Neural cell (in vitro differentiated cells): Measurements from ENCODE around the gene CEACAM19. TPM values are rescaled to one million over a fixed set of nuclear protein-coding genes. Genes with fewer than 3 reads are reported as not detected.

Source experiments
- H2AFZ ChIP-seq: fragments of 200-600, 300-800 bp; sonication (generic), shearing (Covaris generic); 2 replicates; pipeline ENCODE4 v1.6.0; 2014; ENCODE audit warnings: low read depth, mild to moderate bottlenecking, antibody characterized with exemption, low read length, moderate library complexity
- H3F3A ChIP-seq: fragments of 200-600 bp; shearing (Covaris generic); 2 replicates; pipeline ENCODE4 v1.6.1; 2016; ENCODE audit warnings: mild to moderate bottlenecking, moderate library complexity, mixed read lengths, antibody characterized with exemption, low read length; ENCODE audit not compliant: insufficient read depth, poor library complexity, severe bottlenecking
- H3K27ac ChIP-seq: fragments of 200-600, 300-800 bp; sonication (generic), shearing (Covaris generic); 2 replicates; pipeline ENCODE4 v1.5.1; 2014; ENCODE audit warnings: mild to moderate bottlenecking, low read length, moderate library complexity
- H3K27me3 ChIP-seq: fragments of 300-800, 200-600 bp; sonication (generic), shearing (Covaris generic); 2 replicates; pipeline ENCODE4 v1.6.0; 2014; ENCODE audit warnings: mild to moderate bottlenecking, low read depth, low read length, moderate library complexity; ENCODE audit not compliant: insufficient read depth
- H3K36me3 ChIP-seq: fragments of 300-800, 200-600 bp; sonication (generic), shearing (Covaris generic); 2 replicates; pipeline ENCODE4 v1.5.1; 2014; ENCODE audit warnings: mild to moderate bottlenecking, antibody characterized with exemption, low read length, moderate library complexity; ENCODE audit not compliant: insufficient read depth
- H3K4me2 ChIP-seq: fragments of 300-800, 200-600 bp; sonication (generic), shearing (Covaris generic); 2 replicates; pipeline ENCODE4 v1.6.0; 2014; ENCODE audit warnings: mild to moderate bottlenecking, low read length
- H3K4me3 ChIP-seq: fragments of 300-800, 200-600 bp; sonication (generic), shearing (Covaris generic); 2 replicates; pipeline ENCODE4 v1.5.1; 2014; ENCODE audit warnings: mild to moderate bottlenecking, low read length, moderate library complexity
- H3K79me2 ChIP-seq: fragments of 200-600 bp; shearing (Covaris generic); replicated peaks from 2 replicates; pipeline ENCODE4 v1.6.0; 2014; ENCODE audit warnings: mild to moderate bottlenecking, low read length, moderate library complexity; ENCODE audit not compliant: insufficient read depth
- H3K9ac ChIP-seq: fragments of 300-800, 200-600 bp; sonication (generic), shearing (Covaris generic); 2 replicates; pipeline ENCODE4 v1.6.1; 2016; ENCODE audit warnings: mild to moderate bottlenecking, low read length, mixed read lengths
- H3K9me2 ChIP-seq: fragments of 200-600 bp; shearing (Covaris generic); 2 replicates; pipeline ENCODE4 v1.6.1; 2016; ENCODE audit warnings: mild to moderate bottlenecking, low read length, mixed read lengths; ENCODE audit not compliant: insufficient read depth
- H3K9me3 ChIP-seq: fragments of 200-600, 300-800 bp; sonication (generic), shearing (Covaris generic); 2 replicates; pipeline ENCODE4 v1.6.1; 2016; ENCODE audit warnings: mild to moderate bottlenecking, mixed run types, low read length, moderate library complexity, mixed read lengths
- H4K20me1 ChIP-seq: fragments of 200-600 bp; shearing (Covaris generic); 2 replicates; pipeline ENCODE4 v1.6.1; 2016; ENCODE audit warnings: mild to moderate bottlenecking, mixed run types; ENCODE audit not compliant: insufficient read depth
- CTCF ChIP-seq: fragments of 450-650 bp; IDR thresholded peaks from 2 replicates; pipeline ENCODE4 v1.5.1; 2014; ENCODE audit warnings: antibody characterized with exemption, mild to moderate bottlenecking, moderate library complexity; ENCODE audit not compliant: poor library complexity, severe bottlenecking
- EP300 ChIP-seq: fragments of 450-650 bp; conservative IDR thresholded peaks from 2 replicates; pipeline ENCODE4 v1.6.1; 2014; ENCODE audit warnings: antibody characterized with exemption, mild to moderate bottlenecking, moderate library complexity; ENCODE audit not compliant: poor library complexity, severe bottlenecking
- EZH2 ChIP-seq: fragments of 200-600, 300-800 bp; shearing (Covaris generic), sonication (generic); IDR thresholded peaks from 2 replicates; pipeline ENCODE4 v1.6.1; 2014; ENCODE audit warnings: antibody characterized with exemption, low read length, borderline replicate concordance, mild to moderate bottlenecking; ENCODE audit not compliant: insufficient read depth, poor library complexity, severe bottlenecking
- MXI1 ChIP-seq: fragments of 450-650 bp; conservative IDR thresholded peaks from 2 replicates; pipeline ENCODE4 v1.6.1; 2014; ENCODE audit warnings: antibody characterized with exemption, mild to moderate bottlenecking; ENCODE audit not compliant: poor library complexity, severe bottlenecking
- POLR2AphosphoS5 ChIP-seq: IDR thresholded peaks from 2 replicates; pipeline ENCODE4 v1.6.1; 2012
- RAD21 ChIP-seq: fragments of 450-650 bp; conservative IDR thresholded peaks from 2 replicates; pipeline ENCODE4 v1.6.1; 2014; ENCODE audit warnings: antibody characterized with exemption, mild to moderate bottlenecking, moderate library complexity
- SMC3 ChIP-seq: fragments of 450-650 bp; conservative IDR thresholded peaks from 2 replicates; pipeline ENCODE4 v1.6.1; 2014; ENCODE audit warnings: antibody characterized with exemption, mild to moderate bottlenecking, moderate library complexity; ENCODE audit not compliant: poor library complexity
- TAF1 ChIP-seq: IDR thresholded peaks from 2 replicates; pipeline ENCODE4 v1.6.1; 2012; ENCODE audit warnings: low read depth
- polyA plus RNA-seq: library from polyadenylated mRNA; depleted of rRNA; stranded (reverse); fragments of >200 nt; gene quantifications from 2 replicates; pipeline ENCODE4 v1.2.3, GENCODE V29; 2014
- TF ChIP-seq, protein P1 (sequence below): IDR thresholded peaks from 2 replicates; pipeline ENCODE4 v1.6.1; 2012; ENCODE audit warnings: borderline replicate concordance

The CEACAM19 gene
- polyA plus RNA-seq, 1 donor from 2014 or later: 1.9 TPM

GRCh38 chr19:44697670-44698034 is 26.4 kb downstream of the CEACAM19 start:
- no peaks in the 10 kb centered on the region for H3F3A ChIP-seq
- no peaks in the 10 kb centered on the region for H3K79me2 ChIP-seq
- no peaks in the 10 kb centered on the region for H3K36me3 ChIP-seq
- no peak for TF ChIP-seq MXI1
- TF ChIP-seq POLR2AphosphoS5: no peak
- no peak for TF ChIP-seq SMC3
- TF ChIP-seq TAF1: no peak
- TF ChIP-seq, protein P1, sequence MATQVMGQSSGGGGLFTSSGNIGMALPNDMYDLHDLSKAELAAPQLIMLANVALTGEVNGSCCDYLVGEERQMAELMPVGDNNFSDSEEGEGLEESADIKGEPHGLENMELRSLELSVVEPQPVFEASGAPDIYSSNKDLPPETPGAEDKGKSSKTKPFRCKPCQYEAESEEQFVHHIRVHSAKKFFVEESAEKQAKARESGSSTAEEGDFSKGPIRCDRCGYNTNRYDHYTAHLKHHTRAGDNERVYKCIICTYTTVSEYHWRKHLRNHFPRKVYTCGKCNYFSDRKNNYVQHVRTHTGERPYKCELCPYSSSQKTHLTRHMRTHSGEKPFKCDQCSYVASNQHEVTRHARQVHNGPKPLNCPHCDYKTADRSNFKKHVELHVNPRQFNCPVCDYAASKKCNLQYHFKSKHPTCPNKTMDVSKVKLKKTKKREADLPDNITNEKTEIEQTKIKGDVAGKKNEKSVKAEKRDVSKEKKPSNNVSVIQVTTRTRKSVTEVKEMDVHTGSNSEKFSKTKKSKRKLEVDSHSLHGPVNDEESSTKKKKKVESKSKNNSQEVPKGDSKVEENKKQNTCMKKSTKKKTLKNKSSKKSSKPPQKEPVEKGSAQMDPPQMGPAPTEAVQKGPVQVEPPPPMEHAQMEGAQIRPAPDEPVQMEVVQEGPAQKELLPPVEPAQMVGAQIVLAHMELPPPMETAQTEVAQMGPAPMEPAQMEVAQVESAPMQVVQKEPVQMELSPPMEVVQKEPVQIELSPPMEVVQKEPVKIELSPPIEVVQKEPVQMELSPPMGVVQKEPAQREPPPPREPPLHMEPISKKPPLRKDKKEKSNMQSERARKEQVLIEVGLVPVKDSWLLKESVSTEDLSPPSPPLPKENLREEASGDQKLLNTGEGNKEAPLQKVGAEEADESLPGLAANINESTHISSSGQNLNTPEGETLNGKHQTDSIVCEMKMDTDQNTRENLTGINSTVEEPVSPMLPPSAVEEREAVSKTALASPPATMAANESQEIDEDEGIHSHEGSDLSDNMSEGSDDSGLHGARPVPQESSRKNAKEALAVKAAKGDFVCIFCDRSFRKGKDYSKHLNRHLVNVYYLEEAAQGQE: no peak
- TF ChIP-seq CTCF: no peak
- TF ChIP-seq EP300: no peak
- no peak for TF ChIP-seq EZH2
- no peak for TF ChIP-seq RAD21
- H3K4me2 ChIP-seq: no peak overlapping the region
- no peak overlapping the region for H3K9ac ChIP-seq
- H4K20me1 ChIP-seq: no peaks in the 10 kb centered on the region
- no peak overlapping the region for H3K27ac ChIP-seq
- no peaks in the 10 kb centered on the region for H3K9me3 ChIP-seq
- no peak overlapping the region for H2AFZ ChIP-seq
- no peaks in the 10 kb centered on the region for H3K27me3 ChIP-seq
- H3K9me2 ChIP-seq: no peaks in the 10 kb centered on the region
- H3K4me3 ChIP-seq: no peak overlapping the region

- no peak within 1 kb of the TSS for H2AFZ ChIP-seq
- no peak within 1 kb of the TSS for H3K27ac ChIP-seq
These were observed 27.4 kb downstream of the CEACAM19 start, which contains the start of gene CEACAM16 for GRCh38 chr19:44698492-44699201. Gene CEACAM16 (plus strand): TSS chr19:44699151. CDS start chr19:44701457, 2,306 bp downstream.

More at GRCh38 chr19:44698492-44699201, 27.4 kb downstream of the CEACAM19 start, which contains the start of gene CEACAM16:
- Histone ChIP-seq H3K4me2 (no peak within 1 kb of the TSS), H3K27me3 (no peaks in the 10 kb centered on the region), H3K36me3 (no peaks in the 10 kb centered on the region), H3K79me2 (no peaks in the 10 kb centered on the region), H3K9me2 (no peaks in the 10 kb centered on the region), H3K4me3 (no peak within 1 kb of the TSS), H3K9ac (no peak within 1 kb of the TSS), H4K20me1 (no peaks in the 10 kb centered on the region), H3F3A (no peaks in the 10 kb centered on the region), H3K9me3 (no peaks in the 10 kb centered on the region)
- TF ChIP-seq EP300: no peak
- TF ChIP-seq, protein P1: no peak
- no peak for TF ChIP-seq SMC3
- TF ChIP-seq MXI1: no peak
- no peak for TF ChIP-seq RAD21
- no peak for TF ChIP-seq POLR2AphosphoS5
- TF ChIP-seq CTCF: no peak
- no peak for TF ChIP-seq TAF1
- no peak for TF ChIP-seq EZH2
